ENCODE data around the gene FBP2.
"Not testable (repeated sequence)": the region's sequence is repeated elsewhere in the genome, so short reads cannot be mapped to it uniquely, and the experiment has no call there.

The FBP2 gene

DNA sequence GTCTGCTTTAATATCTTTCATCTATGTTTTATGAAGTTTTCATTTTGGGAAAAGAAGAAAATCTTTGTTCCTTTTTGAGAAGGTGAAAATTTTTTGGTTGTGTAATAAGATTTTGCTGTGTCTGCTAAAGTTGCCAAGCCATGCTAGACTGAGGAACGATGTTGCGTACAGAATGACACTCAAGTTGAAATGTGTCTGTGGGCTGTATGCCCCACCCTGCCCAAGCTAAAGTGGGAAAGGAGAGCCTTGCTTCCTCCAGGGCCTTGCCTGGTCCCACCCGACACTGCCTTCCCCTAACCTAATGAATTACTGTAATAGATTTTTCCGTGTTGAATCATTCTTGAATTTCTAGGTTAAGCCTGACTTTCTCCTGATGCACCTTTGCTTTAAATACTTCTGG is 36.2 kb downstream of the FBP2 start:
- DNase-seq: no peak

DNA sequence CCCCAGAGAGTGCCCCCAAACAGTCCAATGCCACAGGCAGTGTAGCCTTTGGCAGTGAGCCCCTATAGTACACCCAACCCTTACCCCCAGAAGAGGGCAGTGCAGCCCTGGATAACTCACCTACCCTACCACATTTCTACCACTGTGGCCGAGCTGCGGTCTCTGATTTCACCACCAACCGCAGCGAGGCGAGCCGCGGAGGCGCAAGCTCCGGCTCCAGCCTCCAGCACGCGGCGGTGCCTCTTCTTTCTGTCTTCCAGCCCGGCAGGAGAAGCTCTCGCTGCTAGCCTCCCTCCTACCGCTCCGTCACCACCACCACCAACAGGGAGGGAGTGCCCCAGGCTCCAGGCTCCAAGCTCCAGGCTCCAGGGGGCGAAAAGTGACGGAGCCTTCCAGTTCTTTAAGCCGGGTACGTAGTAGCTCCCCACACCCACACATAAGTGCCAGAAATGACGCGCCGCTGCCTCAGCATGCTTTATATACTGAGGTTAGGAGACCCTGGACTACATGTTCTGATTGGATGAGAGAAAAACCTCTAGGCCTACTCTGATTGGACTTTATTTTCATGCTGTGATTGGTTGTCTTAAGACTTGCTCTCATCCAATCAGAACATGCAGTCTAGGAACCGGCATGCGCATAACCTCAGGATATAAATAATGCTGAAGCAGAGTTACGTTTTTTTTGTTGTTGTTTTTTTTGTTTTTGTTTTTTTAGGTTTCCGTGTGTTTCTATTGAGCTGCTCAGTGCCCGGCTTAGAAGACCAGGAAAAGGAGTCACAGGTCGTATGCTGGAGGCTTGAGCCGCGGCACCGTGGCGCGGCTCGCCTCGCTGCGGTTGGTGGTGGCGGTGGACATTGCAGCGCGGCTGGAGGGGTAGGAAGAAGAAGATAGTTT is 38.9 kb downstream of the FBP2 start, which contains the start of gene PCAT7:
PCAT7 (plus strand) TSS at position 645 of the 893 bp plus-strand sequence.
- DNase-seq: peak; percentile 76

DNA sequence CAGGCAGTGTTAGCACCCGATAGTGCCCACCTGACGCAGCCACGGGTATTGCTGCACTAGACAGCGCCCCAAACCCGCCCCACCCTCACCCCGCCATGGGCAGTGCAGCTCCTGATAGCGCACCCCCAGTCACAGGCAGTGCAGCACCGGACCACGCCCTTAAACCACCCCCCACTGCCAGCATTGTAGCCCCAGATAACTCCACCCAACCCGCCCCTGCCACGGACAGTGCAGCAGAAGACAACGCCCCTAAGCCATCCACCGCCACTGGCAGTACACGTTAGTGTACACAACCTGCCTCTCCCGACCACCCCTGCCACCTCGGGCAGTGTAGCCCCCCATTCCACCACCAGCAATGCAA is 39.6 kb downstream of the FBP2 start:
- DNase-seq: no peak

DNA sequence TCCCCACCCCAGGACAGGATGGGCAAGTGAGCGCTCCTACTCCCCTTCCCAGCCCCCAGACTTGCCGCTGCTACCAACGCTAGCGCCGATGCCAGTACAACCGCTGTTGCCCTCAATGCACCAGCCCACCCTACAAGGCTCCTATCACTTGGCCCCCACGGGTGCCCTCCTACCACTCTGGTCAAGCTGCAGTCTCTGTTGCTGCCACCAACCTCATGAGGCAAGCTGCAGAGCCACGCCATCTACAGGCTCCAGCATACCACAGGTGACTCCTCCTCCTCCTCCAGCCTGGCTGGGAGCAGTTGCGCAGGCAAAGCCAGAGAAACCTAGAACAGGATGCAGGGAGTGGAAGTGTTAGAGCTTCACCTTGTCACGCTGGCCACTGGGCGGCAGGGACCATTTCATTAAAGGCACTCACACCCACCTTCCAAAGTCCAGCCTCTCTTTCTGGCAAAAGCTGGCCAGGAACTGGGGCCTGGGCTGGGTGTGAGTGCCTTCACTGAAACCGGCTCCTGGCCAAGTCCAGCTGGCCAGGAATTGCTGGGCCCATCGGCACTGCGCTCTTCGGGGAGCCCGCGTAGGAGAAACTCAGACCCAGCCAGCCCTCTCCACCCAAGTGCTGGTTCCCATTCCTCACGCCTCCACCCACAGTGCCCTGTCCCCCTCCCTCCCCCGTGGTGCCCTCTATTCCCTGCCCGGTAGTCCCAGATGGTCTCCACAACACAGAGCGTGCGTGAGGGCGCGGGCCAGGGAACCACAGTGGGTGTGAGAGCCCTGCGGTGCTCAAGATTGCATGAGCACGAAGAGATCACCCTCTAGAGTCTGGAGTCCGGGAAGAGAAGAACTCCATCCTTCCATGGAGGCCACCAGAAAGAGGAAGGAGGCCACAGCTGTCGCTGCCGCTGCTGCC is 40.3 kb downstream of the FBP2 start:
- DNase-seq: no peak

DNA sequence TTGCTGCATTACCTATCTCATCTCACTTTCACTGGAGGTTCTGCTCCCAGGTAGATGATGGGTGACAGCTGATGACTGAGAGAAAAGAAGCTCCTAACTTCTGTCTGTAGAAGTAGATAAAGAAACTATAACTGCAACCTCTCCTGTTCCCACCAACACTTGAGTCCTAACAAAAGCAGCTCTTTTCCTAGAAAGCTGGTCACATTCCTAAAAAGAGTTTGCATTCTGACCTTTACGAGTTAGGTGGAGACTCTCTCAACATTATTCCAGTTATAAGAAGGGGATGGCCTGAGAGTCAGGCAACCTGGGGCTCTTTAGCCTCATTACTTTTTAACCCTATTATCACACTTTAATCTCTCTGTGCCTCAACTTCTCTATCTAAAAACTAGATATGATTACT is 47.7 kb downstream of the FBP2 start:
- DNase-seq: no peak

DNA sequence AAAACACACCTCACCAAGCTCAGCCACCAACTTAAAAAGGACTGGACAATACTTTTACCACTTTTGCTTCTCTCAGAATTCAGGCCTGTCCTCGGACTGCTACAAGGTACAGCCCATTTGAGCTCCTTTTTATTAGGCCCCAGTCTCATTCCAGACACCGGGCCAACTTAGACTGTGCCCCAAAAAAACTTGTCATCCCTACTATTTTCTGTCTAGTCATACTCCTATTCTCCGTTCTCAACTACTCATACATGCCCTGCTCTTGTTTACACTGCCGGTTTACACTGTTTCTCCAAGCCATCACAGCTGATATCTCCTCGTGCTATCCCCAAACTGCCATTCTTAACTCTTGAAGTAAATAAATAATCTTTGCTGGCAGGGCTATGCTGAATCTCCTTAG is 49.3 kb downstream of the FBP2 start:
- not testable (repeated sequence) for DNase-seq

DNA sequence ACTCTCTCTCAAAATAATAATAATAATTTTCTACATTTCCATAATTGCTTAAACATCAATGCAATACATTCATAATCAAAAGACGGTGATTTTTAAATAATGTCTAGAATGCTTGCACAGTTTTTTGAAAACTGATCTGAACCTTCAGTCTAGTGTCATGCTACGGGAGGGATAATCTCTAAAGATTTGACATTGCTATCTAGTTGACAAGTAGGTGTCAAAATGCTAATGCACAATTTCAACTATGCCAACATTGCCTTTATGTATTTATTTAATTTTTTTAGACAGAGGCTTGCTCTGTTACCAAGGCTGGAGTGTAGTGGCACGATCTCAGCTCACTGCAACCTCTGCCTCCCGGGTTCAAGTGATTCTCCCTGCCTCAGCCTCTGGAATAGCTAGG is 54.7 kb downstream of the FBP2 start:
- no peak for DNase-seq

DNA sequence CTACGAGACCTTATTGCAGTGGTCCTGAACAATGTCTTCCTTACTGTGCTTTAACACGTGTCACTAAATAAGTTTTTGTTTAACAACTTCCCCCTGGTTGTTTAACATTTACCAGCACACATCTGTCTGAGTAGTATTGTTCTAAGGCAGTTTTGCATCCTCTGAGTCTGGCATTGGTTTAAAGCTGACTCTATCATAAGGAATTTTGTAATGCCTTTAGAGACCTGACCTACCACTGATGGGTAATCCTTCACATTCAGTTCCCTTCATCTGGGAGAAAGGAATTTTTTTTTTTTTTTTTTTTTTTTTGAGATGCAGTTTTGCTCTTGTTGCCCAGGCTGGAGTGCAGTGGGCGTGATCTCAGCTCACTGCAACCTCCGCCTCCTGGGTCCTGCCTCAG is 58.7 kb downstream of the FBP2 start:
- DNase-seq: no peak

DNA sequence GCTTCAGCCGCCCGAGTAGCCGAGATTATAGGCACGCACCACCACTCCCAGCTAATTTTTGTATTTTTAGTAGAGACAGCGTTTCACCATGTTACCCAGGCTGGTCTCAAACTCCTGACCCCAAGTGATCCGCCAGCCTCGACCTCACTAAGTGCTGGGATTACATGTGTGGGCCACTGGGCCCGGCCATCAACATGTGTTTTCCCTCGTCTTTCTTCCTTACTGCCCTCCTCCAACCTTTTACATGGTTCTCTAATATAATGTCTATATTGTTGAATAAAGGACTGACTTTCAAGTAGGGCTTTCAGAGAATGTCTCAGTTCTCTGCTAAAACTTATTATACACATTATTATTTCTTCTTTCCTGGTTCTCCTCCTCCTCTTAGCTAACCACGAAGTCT is 60.0 kb downstream of the FBP2 start:
- DNase-seq: no peak

DNA sequence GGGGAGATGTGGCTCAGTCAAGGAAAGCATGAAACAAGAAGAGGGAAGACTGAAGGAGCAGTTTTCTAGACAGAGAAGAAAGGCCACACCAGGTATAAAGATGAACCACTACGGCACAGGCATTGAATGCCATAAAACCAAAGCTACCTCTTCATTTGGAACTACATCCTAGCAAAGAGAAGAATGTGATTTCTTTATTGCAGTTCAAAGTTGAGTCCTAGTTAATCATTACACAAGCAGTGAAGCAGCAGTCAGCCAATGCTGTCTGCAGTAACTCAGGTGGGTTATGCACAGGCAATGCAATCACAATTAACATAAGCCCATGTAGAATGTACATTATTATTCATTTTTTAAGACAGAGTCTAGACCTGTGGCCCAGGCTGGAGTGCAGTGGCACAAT is 60.5 kb downstream of the FBP2 start:
- no peak for DNase-seq

DNA sequence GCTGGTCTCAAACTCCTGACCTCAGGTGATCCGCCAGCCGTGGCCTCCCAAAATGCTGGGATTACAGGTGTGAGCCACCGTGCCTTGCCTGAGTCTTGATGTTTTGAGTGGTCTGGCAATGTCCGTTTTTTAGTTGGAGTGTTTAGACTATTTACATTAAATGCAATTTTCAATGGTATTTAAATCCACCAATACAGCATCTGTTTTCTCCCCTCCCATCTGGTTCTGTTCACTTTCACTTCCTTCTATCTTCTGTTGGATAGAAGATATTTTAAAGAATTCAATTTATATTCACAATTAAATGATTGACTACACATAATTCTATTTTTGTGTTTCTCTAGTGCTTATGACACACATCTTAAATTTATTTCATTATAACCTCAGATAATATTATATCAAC is 64.7 kb downstream of the FBP2 start:
- DNase-seq: no peak

DNA sequence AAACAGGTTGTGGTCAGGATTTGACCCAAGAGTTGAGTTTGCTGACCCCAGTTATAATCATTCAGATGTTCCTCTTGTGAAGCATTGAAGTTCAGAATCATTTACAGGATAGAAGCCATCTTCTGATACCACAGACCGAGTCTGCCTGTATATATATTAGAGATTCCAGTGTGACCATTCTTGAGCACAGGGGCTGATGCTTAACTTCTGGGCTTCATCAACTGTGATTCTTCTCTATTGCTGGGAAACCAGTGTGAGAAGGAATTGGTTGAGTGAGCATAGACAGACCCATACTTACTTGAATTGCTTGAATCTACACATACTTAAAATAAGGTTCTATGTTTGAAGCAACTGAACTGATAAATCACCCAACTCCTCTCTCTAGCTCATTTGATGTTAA is 66.7 kb downstream of the FBP2 start:
- DNase-seq: no peak

DNA sequence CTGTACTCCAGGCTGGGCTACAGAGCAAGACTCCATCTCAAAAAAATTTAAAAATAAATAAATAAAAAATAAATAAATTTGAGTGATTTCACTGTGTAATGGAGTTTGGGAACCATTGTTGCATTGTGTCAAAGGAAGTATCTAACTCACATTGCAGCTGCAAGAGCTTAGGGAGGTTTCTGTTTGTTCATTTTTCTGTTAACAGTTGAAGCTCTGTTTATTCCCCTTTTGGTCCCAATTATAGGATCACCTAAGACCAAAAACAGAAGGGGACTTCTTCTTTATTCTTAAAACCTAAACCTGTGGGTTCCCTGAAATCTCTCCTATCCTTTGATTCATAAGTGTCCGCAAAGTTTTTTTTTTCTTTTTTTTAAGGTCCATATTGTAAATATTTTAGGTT is 67.4 kb downstream of the FBP2 start:
- no peak for DNase-seq

DNA sequence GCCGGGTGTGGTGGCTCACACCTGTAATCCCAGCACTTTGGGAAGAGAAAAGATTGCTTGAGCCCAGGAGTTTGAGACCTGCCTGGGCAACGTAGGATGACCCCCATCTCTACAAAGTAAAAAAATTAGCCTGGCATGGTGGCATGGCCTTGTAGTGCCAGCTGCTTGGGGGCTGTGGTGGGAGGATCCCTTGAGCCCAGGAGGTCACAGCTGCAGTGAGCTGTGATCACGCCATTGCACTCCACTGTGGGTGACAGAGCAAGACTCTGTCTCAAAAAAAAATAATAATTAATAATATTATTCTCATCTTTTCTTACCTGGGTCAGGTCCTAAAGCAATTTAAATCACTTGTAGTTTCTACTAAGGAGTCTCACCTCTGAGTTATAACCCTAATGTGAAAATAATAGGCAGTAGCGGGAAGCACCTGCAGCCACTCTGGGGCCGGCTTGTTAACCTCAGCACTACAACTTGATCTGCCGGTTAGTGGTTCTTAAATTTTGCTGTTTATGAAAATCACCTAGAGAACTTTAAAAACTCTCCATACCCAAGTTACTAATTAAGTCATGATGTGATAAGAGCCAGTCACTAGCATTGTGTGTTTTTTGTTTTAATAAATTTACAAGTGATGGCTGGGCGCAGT is 68.1 kb downstream of the FBP2 start:
- no peak for DNase-seq

DNA sequence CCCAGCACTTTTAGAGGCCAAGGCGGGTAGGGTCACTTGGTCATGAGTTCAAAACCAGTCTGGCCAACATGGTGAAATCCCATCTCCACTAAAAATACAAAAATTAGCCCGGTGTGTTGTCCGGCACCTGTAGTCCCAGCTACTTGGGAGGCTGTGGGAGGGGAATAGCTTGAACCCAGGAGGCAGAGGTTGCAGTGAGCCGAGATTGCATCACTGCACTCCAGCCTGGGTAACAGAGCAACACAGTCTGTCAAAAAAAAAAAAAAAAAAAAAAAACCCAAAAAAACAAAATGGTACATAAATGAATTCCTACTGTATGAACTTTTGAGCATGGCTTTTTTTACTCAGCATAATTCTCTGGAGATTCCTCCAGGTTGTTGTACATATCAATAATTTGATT is 76.4 kb downstream of the FBP2 start:
- DNase-seq: no peak

DNA sequence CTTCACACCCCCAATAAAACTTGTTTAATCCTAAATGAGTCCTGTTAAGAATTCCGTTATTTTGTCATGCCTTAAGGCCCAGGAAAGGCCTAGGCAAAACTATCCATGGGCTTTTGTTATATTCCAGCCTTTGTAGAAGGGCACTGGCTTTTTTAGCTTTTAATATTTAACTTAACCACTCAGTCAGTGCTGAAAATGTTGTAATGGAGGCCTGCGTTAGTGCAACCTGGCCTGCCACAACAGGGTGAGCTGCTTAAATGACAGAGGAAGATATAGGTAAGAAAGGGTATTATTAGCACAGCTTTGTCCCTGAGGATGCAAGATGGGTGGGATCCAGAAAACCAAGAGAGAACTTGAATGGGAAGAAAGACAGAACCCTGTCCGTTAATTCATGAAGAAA is 78.9 kb downstream of the FBP2 start:
- no peak for DNase-seq

DNA sequence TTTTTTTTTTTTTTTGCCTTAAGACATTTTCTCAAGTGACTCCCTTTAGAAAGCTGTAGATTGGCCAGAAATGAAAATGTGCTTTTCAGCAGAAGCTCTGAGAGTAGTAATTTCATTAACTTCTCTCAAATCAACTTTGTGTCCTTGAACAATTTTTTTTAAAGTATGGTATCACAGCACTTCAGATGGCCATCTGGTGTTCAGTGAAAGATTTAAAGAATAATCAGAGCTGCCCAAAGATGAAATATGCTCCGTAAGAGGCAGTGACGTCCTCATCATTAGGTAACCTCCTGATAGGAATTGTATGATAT is 81.7 kb downstream of the FBP2 start:
- no peak for DNase-seq

DNA sequence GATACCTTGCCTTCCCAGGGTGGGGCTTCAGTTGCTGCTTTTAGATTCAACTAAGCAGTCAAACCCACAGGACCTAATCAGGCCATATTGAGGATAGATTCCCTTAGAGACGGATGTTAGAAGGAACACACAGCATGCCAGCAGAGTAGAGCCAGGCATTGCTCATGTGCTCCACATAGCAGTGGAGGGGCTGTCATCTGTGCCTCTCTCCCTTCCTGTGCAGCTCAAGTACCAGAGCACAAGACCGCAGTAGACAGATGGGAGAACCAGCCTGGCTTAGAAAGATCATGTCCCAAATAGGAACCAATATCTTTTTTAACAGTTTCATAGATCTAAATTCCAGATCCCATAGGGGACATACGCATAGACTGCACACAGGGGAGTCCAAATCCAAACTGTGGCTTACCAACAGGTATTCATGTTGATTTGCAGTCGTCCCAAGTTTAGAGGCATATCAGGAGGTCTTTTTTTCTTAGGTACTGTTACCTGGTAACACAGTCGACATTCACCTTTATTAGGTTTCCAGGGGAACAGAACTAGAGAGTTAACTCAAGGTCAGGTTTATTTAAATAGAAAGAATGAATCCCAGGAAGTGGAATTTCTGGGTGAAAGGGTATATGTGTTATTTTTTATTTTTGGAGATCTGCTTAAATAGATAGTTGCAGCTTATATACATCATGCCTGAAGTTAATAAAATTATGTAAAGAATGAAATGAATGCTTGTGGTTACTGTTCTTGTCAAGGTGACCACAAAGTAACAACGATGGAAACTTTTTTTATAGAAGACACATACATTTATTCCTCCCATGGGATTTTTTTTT is 82.3 kb downstream of the FBP2 start:
- DNase-seq: no peak
